Parathyroid adenoma (tissue), 2 donors: ENCODE results near the gene STK32C.
"Not testable (repeated sequence)": the region's sequence is repeated elsewhere in the genome, so short reads cannot be mapped to it uniquely, and the experiment has no call there.

ENCODE experiments used
- H2AFZ ChIP-seq: fragments of 300-600 bp; sonication (generic); one replicate; pipeline ENCODE4 v1.7.0; 2017; ENCODE audit warnings: antibody characterized with exemption, mild to moderate bottlenecking
- H3K27ac ChIP-seq: fragments of 300-600 bp; sonication (generic); one replicate; pipeline ENCODE4 v1.7.0; 2017
- H3K27me3 ChIP-seq: fragments of 300-600 bp; sonication (generic); one replicate; pipeline ENCODE4 v1.7.0; 2017; ENCODE audit warnings: low read length; ENCODE audit not compliant: control insufficient read depth, insufficient read depth
- H3K36me3 ChIP-seq: fragments of 300-600 bp; sonication (generic); one replicate; pipeline ENCODE4 v1.7.0; 2017; ENCODE audit warnings: low read length; ENCODE audit not compliant: control insufficient read depth, insufficient read depth
- H3K4me1 ChIP-seq: fragments of 300-600 bp; sonication (generic); one replicate; pipeline ENCODE4 v1.7.0; 2017; ENCODE audit warnings: control low read depth
- H3K4me2 ChIP-seq: fragments of 300-600 bp; sonication (generic); one replicate; pipeline ENCODE4 v1.7.0; 2017; ENCODE audit warnings: low read length
- H3K4me3 ChIP-seq: fragments of 300-600 bp; sonication (generic); one replicate; pipeline ENCODE4 v1.7.0; 2017; ENCODE audit warnings: low read depth, low read length
- H3K79me2 ChIP-seq: fragments of 300-600 bp; sonication (generic); one replicate; pipeline ENCODE4 v1.7.0; 2017; ENCODE audit warnings: control low read depth
- H3K9ac ChIP-seq: fragments of 300-600 bp; sonication (generic); one replicate; pipeline ENCODE4 v1.7.0; 2017; ENCODE audit warnings: mild to moderate bottlenecking
- H3K9me3 ChIP-seq: fragments of 300-600 bp; sonication (generic); one replicate; pipeline ENCODE4 v1.7.0; 2017; ENCODE audit warnings: low read length; ENCODE audit not compliant: control insufficient read depth
- TF ChIP-seq, protein P1 (sequence below): fragments of 300-600 bp; sonication (generic); IDR thresholded peaks from one replicate; pipeline ENCODE4 v1.7.0; 2017; ENCODE audit warnings: antibody characterized with exemption, mild to moderate bottlenecking
- donor health status: primary hyperparathyroidism.

Gene STK32C

GRCh38 chr10:132316133-132316532 lies 8.4 kb upstream of the STK32C start:
- Histone ChIP-seq H2AFZ (no peak overlapping the region), H3K4me2 (no peak overlapping the region), H3K4me1 (peaks cover 14% of the 10 kb centered on the region), H3K79me2 (no peaks in the 10 kb centered on the region), H3K4me3 (no peak overlapping the region), H3K9ac (no peak overlapping the region), H3K36me3 (no peaks in the 10 kb centered on the region), H3K9me3 (no peaks in the 10 kb centered on the region), H3K27me3 (no peaks in the 10 kb centered on the region), H3K27ac (no peak overlapping the region)
- TF ChIP-seq, protein P1, sequence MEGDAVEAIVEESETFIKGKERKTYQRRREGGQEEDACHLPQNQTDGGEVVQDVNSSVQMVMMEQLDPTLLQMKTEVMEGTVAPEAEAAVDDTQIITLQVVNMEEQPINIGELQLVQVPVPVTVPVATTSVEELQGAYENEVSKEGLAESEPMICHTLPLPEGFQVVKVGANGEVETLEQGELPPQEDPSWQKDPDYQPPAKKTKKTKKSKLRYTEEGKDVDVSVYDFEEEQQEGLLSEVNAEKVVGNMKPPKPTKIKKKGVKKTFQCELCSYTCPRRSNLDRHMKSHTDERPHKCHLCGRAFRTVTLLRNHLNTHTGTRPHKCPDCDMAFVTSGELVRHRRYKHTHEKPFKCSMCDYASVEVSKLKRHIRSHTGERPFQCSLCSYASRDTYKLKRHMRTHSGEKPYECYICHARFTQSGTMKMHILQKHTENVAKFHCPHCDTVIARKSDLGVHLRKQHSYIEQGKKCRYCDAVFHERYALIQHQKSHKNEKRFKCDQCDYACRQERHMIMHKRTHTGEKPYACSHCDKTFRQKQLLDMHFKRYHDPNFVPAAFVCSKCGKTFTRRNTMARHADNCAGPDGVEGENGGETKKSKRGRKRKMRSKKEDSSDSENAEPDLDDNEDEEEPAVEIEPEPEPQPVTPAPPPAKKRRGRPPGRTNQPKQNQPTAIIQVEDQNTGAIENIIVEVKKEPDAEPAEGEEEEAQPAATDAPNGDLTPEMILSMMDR: no peak

DNA sequence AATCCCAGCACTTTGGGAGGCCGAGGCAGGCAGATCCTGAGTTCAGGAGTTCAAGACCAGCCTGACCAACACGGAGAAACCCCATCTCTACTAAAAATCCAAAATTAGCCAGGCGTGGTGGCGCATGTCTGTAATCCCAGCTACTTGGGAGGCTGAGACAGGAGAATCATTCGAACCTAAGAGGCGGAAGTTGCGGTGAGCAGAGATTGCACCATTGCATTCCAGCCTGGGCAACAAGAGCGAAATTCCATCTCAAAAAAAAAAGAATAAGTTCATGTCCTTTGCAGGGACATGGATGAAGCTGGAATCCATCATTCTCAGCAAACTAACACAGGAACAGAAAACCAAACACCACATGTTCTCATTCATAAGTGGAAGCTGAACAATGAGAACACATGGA lies 7.1 kb upstream of the STK32C start:
- not testable (repeated sequence) for H3K4me1 ChIP-seq, H3K9ac ChIP-seq, H3K27ac ChIP-seq, H2AFZ ChIP-seq, H3K9me3 ChIP-seq, H3K36me3 ChIP-seq, H3K4me3 ChIP-seq, H3K4me2 ChIP-seq, H3K79me2 ChIP-seq, H3K27me3 ChIP-seq

- Histone ChIP-seq H3K4me1 (peaks cover 2% of the 10 kb centered on the region), H3K9ac (no peak overlapping the region), H3K27me3 (no peaks in the 10 kb centered on the region), H3K79me2 (no peaks in the 10 kb centered on the region), H3K36me3 (no peaks in the 10 kb centered on the region), H3K4me3 (no peak overlapping the region), H2AFZ (no peak overlapping the region), H3K4me2 (no peak overlapping the region), H3K9me3 (no peaks in the 10 kb centered on the region), H3K27ac (no peak overlapping the region)
- TF ChIP-seq, protein P1: no peak
These were observed 6.6 kb upstream of the STK32C start for GRCh38 chr10:132314336-132314735.

DNA sequence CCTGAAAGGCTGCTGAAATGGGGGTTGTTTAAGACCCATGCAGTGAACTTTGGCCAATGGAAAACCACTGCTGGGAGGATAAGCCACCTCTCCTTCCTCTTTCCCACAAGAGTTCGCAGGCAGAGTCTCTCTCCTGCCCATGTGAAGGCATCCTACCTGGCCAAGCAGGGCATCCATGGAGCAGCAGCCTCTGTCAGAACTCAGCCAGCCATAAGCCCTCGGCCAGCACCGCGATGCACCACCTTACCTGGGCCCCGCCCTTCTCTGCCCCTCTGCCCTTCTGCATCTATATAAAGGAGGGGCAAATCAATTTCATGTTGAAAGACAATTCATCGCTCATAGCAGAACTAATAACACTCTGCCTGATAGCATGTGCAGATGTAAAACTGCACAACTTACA lies 6.1 kb upstream of the STK32C start:
- H2AFZ ChIP-seq: no peak overlapping the region
- H3K79me2 ChIP-seq: no peaks in the 10 kb centered on the region
- no peaks in the 10 kb centered on the region for H3K27me3 ChIP-seq
- H3K4me3 ChIP-seq: no peak overlapping the region
- TF ChIP-seq, protein P1: no peak
- H3K4me2 ChIP-seq: no peak overlapping the region
- H3K4me1 ChIP-seq: no peaks in the 10 kb centered on the region
- H3K27ac ChIP-seq: no peak overlapping the region
- no peaks in the 10 kb centered on the region for H3K9me3 ChIP-seq
- no peaks in the 10 kb centered on the region for H3K36me3 ChIP-seq
- H3K9ac ChIP-seq: no peak overlapping the region

- no peaks in the 10 kb centered on the region for H3K27me3 ChIP-seq
- H3K9ac ChIP-seq: no peak overlapping the region
- no peak overlapping the region for H2AFZ ChIP-seq
- TF ChIP-seq, protein P1: no peak
- no peak overlapping the region for H3K27ac ChIP-seq
- H3K9me3 ChIP-seq: no peaks in the 10 kb centered on the region
- H3K79me2 ChIP-seq: no peaks in the 10 kb centered on the region
- no peaks in the 10 kb centered on the region for H3K4me1 ChIP-seq
- no peaks in the 10 kb centered on the region for H3K36me3 ChIP-seq
- no peak overlapping the region for H3K4me3 ChIP-seq
- no peak overlapping the region for H3K4me2 ChIP-seq
These were observed 5.6 kb upstream of the STK32C start for GRCh38 chr10:132313305-132313704.
